GM12892 (cell line): ENCODE results near the gene ITPKB.

Experiments
- POLR2A ChIP-seq: IDR thresholded peaks from 2 replicates; pipeline ENCODE4 v1.6.1; 2011; ENCODE audit warnings: low read depth, low read length, control low read depth
- POLR2AphosphoS5 ChIP-seq: IDR thresholded peaks from 2 replicates; pipeline ENCODE4 v1.6.1; 2011; ENCODE audit warnings: low read depth, low read length, control low read depth
- TAF1 ChIP-seq: IDR thresholded peaks from 2 replicates; pipeline ENCODE4 v1.6.1; 2011; ENCODE audit warnings: low read depth, mild to moderate bottlenecking, control low read depth, low read length, borderline replicate concordance

DNA sequence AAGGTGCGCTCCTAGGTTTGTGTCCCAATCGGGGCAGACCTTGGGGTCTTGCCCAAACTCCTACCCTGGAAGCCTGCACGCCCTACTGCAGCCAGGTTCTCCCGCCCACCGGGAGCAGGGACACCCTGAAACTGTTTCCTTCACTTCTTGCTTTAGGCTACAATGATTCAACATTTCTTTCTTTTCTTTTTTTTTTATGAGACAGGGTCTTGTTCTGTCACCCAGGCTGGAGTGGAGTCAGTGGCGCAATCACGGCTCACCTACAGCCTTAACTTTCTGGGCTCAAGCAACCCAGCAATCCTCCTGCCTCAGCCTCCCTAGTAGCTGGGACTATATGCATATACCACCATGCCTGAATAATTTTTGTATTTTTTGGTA, 75.8 kb downstream of the ITPKB start:
- TF ChIP-seq POLR2A (no peak), POLR2AphosphoS5 (no peak), TAF1 (no peak)
